ENCODE results near the gene KPTN.
A peak's percentile ranks its signal among the peaks of the same experiment; 100 is the strongest.

The KPTN gene

GRCh38 chr19:47483800-47484690, at the start of gene KPTN:
TSS of gene KPTN (minus strand) at chr19:47484219. CDS start at chr19:47484160, 59 bp downstream.
- DNase-seq (ENCODE audit: low spot score) = peak; percentile 89

- no peak for DNase-seq (ENCODE audit: low spot score)
Observed at GRCh38 chr19:47531640-47532387, 47.8 kb upstream of the KPTN start.

- DNase-seq (ENCODE audit: low spot score) = no peak
Observed at GRCh38 chr19:47529018-47529742, 45.2 kb upstream of the KPTN start.

GRCh38 chr19:47526798-47527197, 42.8 kb upstream of the KPTN start:
- no peak for DNase-seq (ENCODE audit: low spot score)

- DNase-seq (ENCODE audit: low spot score) = no peak
Observed at GRCh38 chr19:47523473-47523872, 39.5 kb upstream of the KPTN start.

GRCh38 chr19:47521473-47522180, 37.6 kb upstream of the KPTN start:
- DNase-seq (ENCODE audit: low spot score) = no peak

- DNase-seq (ENCODE audit: low spot score) = no peak
Observed at GRCh38 chr19:47520839-47521238, 36.8 kb upstream of the KPTN start.

GRCh38 chr19:47520343-47520806, 36.4 kb upstream of the KPTN start:
- no peak for DNase-seq (ENCODE audit: low spot score)

- DNase-seq (ENCODE audit: low spot score) = no peak
Observed at GRCh38 chr19:47518854-47519253, 34.8 kb upstream of the KPTN start.

- no peak for DNase-seq (ENCODE audit: low spot score)
Observed at GRCh38 chr19:47518139-47518538, 34.1 kb upstream of the KPTN start.

- peak; percentile 100 for DNase-seq (ENCODE audit: low spot score)
Observed at GRCh38 chr19:47514869-47515588, 31.0 kb upstream of the KPTN start, which contains the start of gene NAPA. TSS of gene NAPA (minus strand) at chr19:47515063. CDS start at chr19:47514940, 123 bp downstream.

GRCh38 chr19:47514151-47514868, 30.3 kb upstream of the KPTN start:
- DNase-seq (ENCODE audit: low spot score) = no peak

GRCh38 chr19:47512948-47513319, 28.9 kb upstream of the KPTN start:
- DNase-seq (ENCODE audit: low spot score) = no peak

- DNase-seq (ENCODE audit: low spot score) = no peak
Observed at GRCh38 chr19:47512183-47512947, 28.3 kb upstream of the KPTN start.

GRCh38 chr19:47511681-47512080, 27.7 kb upstream of the KPTN start:
- DNase-seq (ENCODE audit: low spot score) = no peak

GRCh38 chr19:47511128-47511517, 27.1 kb upstream of the KPTN start:
- no peak for DNase-seq (ENCODE audit: low spot score)

GRCh38 chr19:47510516-47511127, 26.6 kb upstream of the KPTN start:
- no peak for DNase-seq (ENCODE audit: low spot score)

GRCh38 chr19:47509973-47510372, 26.0 kb upstream of the KPTN start:
- DNase-seq (ENCODE audit: low spot score) = no peak

All from Ammon's horn (tissue), 1 donor.